Measurements from ENCODE around the gene OSBPL9. TPM values are rescaled to one million over a fixed set of nuclear protein-coding genes. Genes with fewer than 3 reads are reported as not detected.

The OSBPL9 gene
- total RNA-seq, 2 donors from 2014 or later, result 94.1 to 114 TPM

GRCh38 chr1:51829058-51829457 is 212.2 kb downstream of the OSBPL9 start:
- no peak for TF ChIP-seq CTCF (IDR thresholded peaks at IDR 0.05)
- no peaks in the 10 kb centered on the region for H3K27me3 ChIP-seq (replicated peaks; ENCODE audit: insufficient read depth)
- ATAC-seq (ENCODE audit: insufficient number of reproducible peaks, low FRiP score, low read depth), result no peak
- H3K27ac ChIP-seq, result no peak overlapping the region
- no peaks in the 10 kb centered on the region for H3K4me1 ChIP-seq (ENCODE audit: control insufficient read depth in 1 of 2, low read depth in 2 of 2)
- DNase-seq (ENCODE audit: low spot score), result no peak
- H3K4me3 ChIP-seq, result no peak overlapping the region
- H3K9me3 ChIP-seq, result no peaks in the 10 kb centered on the region
- peaks cover 32% of the 10 kb centered on the region for H3K36me3 ChIP-seq

DNA sequence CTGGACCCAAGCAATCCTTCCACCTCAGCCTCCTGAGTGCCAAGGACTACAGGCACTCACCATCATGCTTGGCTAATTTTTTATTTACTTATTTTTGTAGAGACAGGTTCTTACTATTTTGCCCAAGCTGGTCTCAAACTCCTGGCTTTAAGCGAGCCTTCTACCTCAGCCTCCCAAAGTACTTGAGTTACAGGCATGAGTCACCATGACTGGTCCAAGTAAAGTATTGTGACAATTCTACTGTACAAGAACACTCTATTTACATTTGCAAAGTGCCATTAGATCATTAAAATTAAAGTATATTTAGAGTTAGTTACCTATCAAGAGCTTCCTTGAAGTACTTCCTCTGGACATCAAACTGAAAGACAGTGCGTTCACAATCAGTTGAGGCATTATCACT is 216.8 kb downstream of the OSBPL9 start:
- no peak overlapping the region for H3K27ac ChIP-seq
- TF ChIP-seq CTCF (IDR thresholded peaks at IDR 0.05), result no peak
- no peaks in the 10 kb centered on the region for H3K9me3 ChIP-seq
- H3K4me3 ChIP-seq, result no peak overlapping the region
- no peak for DNase-seq (ENCODE audit: low spot score)
- H3K27me3 ChIP-seq (replicated peaks; ENCODE audit: insufficient read depth), result no peaks in the 10 kb centered on the region
- H3K36me3 ChIP-seq, result peaks cover 18% of the 10 kb centered on the region
- ATAC-seq (ENCODE audit: insufficient number of reproducible peaks, low FRiP score, low read depth), result no peak
- no peaks in the 10 kb centered on the region for H3K4me1 ChIP-seq (ENCODE audit: control insufficient read depth in 1 of 2, low read depth in 2 of 2)

DNA sequence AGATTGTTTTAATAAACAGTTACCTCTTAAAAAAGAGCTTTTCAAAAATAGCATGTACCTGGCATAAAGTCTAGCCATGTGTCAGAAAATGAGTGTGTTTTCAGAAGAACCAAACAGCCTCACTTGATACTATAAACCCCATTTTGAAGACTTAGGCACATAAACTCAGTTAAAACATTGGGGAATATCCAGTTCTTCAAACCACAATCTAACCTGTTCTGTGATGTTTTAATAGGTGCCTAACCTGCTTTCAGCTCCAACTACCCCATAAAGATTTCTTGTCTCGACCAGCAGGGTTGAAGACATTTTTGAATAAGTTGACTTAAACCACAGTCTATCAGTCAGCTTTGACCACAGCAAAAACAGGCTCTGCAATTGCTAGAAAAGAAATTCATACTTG is 220.4 kb downstream of the OSBPL9 start:
- Histone ChIP-seq H3K27me3 (replicated peaks; ENCODE audit: insufficient read depth) (no peaks in the 10 kb centered on the region), H3K36me3 (peaks cover 12% of the 10 kb centered on the region), H3K27ac (no peak overlapping the region), H3K9me3 (no peaks in the 10 kb centered on the region), H3K4me3 (no peak overlapping the region), H3K4me1 (ENCODE audit: control insufficient read depth in 1 of 2, low read depth in 2 of 2) (no peaks in the 10 kb centered on the region)
- DNase-seq (ENCODE audit: low spot score) (no peak), ATAC-seq (ENCODE audit: insufficient number of reproducible peaks, low FRiP score, low read depth) (no peak)
- no peak for TF ChIP-seq CTCF (IDR thresholded peaks at IDR 0.05)

Other genes starting within 250 kb of the OSBPL9 start
- gene EPS15, start 97.8 kb upstream of the OSBPL9 start, total RNA-seq, result 100 to 1,000 TPM; 123 to 197 TPM